Liver (tissue), 10 donors: ENCODE measurements around the gene APEX1. TPM values are rescaled to one million over a fixed set of nuclear protein-coding genes. Genes with fewer than 3 reads are reported as not detected.
"Not testable (repeated sequence)": the region's sequence is repeated elsewhere in the genome, so short reads cannot be mapped to it uniquely, and the experiment has no call there.

Experiments
- DNase-seq: peaks from one replicate; pipeline ENCODE4 v3.0.0-alpha.2; 2017; ENCODE audit warnings: low spot score
- H3K27ac ChIP-seq, 2 donors: one replicate each; pipeline ENCODE4 v1.7.0; 2013; ENCODE audit warnings: inconsistent platforms in 2 of 2, low read length in 2 of 2, control low read depth in 1 of 2, low read depth in 1 of 2, mild to moderate bottlenecking in 1 of 2
- H3K27me3 ChIP-seq, 4 donors: one replicate each; pipeline versions ENCODE4 v1.6.1 to v1.7.0; 2013; ENCODE audit warnings: low read length in 3 of 4, inconsistent platforms in 1 of 4, mild to moderate bottlenecking in 1 of 4, moderate library complexity in 1 of 4; ENCODE audit not compliant: control insufficient read depth in 4 of 4, insufficient read depth in 4 of 4
- H3K36me3 ChIP-seq, 4 donors: one replicate each; pipeline versions ENCODE4 v1.6.1 to v1.7.0; 2013; ENCODE audit warnings: low read length in 3 of 4, mild to moderate bottlenecking in 3 of 4, low read depth in 1 of 4, moderate library complexity in 1 of 4; ENCODE audit not compliant: control insufficient read depth in 4 of 4, insufficient read depth in 3 of 4
- H3K4me1 ChIP-seq, 4 donors: one replicate each; pipeline versions ENCODE4 v1.6.1 to v1.7.0; 2013; ENCODE audit warnings: low read length in 3 of 4, mild to moderate bottlenecking in 3 of 4, moderate library complexity in 1 of 4; ENCODE audit not compliant: control insufficient read depth in 4 of 4, insufficient read depth in 4 of 4
- H3K4me3 ChIP-seq, 3 donors: one replicate each; pipeline versions ENCODE4 v1.6.1 to v1.7.0; 2013; ENCODE audit warnings: low read length in 3 of 3, control low read depth in 1 of 3, low read depth in 1 of 3, mild to moderate bottlenecking in 1 of 3
- H3K9ac ChIP-seq, 2 donors: one replicate each; pipeline ENCODE4 v1.7.0; 2013; ENCODE audit warnings: low read length in 2 of 2, mild to moderate bottlenecking in 2 of 2, moderate library complexity in 2 of 2, control low read depth in 1 of 2, low read depth in 1 of 2
- H3K9me3 ChIP-seq, 4 donors: one replicate each; pipeline versions ENCODE4 v1.6.1 to v1.7.0; 2013; ENCODE audit warnings: low read length in 3 of 4; ENCODE audit not compliant: control insufficient read depth in 4 of 4
- ATF3 ChIP-seq: IDR thresholded peaks from 2 replicates; pipeline ENCODE4 v1.6.1; 2016; ENCODE audit warnings: antibody characterized with exemption
- EGR1 ChIP-seq, 2 donors: IDR thresholded peaks; 2 replicates each; pipeline ENCODE4 v1.6.1; 2016 to 2018; ENCODE audit warnings: antibody characterized with exemption in 2 of 2, low read depth in 2 of 2
- FOXA1 ChIP-seq: IDR thresholded peaks from 2 replicates; pipeline ENCODE4 v1.6.1; 2016; ENCODE audit warnings: antibody characterized with exemption
- FOXA2 ChIP-seq: IDR thresholded peaks from 2 replicates; pipeline ENCODE4 v1.6.1; 2016; ENCODE audit warnings: antibody characterized with exemption
- HNF4A ChIP-seq, 2 donors: conservative IDR thresholded peaks; 2 replicates each; pipeline ENCODE4 v1.6.1; 2016; ENCODE audit warnings: antibody characterized with exemption in 2 of 2, mild to moderate bottlenecking in 2 of 2
- JUND ChIP-seq, 2 donors: IDR thresholded peaks; 2 replicates each; pipeline ENCODE4 v1.6.1; 2016; ENCODE audit warnings: antibody characterized with exemption in 2 of 2
- NR2F2 ChIP-seq: IDR thresholded peaks from 2 replicates; pipeline ENCODE4 v1.6.1; 2016; ENCODE audit warnings: antibody characterized with exemption
- RAD21 ChIP-seq, 2 donors: IDR thresholded peaks; 2 replicates each; pipeline ENCODE4 v1.6.1; 2016; ENCODE audit warnings: antibody characterized with exemption in 2 of 2, mild to moderate bottlenecking in 2 of 2
- RXRA ChIP-seq, 2 donors: IDR thresholded peaks; 2 replicates each; pipeline ENCODE4 v1.6.1; 2017 to 2018; ENCODE audit warnings: antibody characterized with exemption in 2 of 2, mild to moderate bottlenecking in 1 of 2
- SP1 ChIP-seq: IDR thresholded peaks from 2 replicates; pipeline ENCODE4 v1.6.1; 2018; ENCODE audit warnings: antibody characterized with exemption, mild to moderate bottlenecking
- TAF1 ChIP-seq: conservative IDR thresholded peaks from 2 replicates; pipeline ENCODE4 v1.6.1; 2016; ENCODE audit warnings: antibody characterized with exemption, mild to moderate bottlenecking
- YY1 ChIP-seq: IDR thresholded peaks from 2 replicates; pipeline ENCODE4 v1.6.1; 2016; ENCODE audit warnings: antibody characterized with exemption, mild to moderate bottlenecking
- ZBTB33 ChIP-seq: IDR thresholded peaks from 2 replicates; pipeline ENCODE4 v1.6.1; 2016; ENCODE audit warnings: antibody characterized with exemption
- WGBS: extraction: QIAGEN DNeasy Blood & Tissue Kit; methylation state at CpG from one replicate; pipeline ENCODE4 v1.1.7; 2013; 5-methylcytosine and 5-hydroxymethylcytosine counted together
- polyA plus RNA-seq, 2 donors: library from polyadenylated mRNA; stranded (reverse) in 1 of 2; unstranded in 1 of 2; fragments of 200-250 nt in 1 of 2; fragments of >200 nt in 1 of 2; fragmentation: Nextera tagmentation in 1 of 2; extraction: Ambion mirVana in 1 of 2; gene quantifications; one replicate each; pipeline versions ENCODE4 v1.2.1 to v1.2.3, GENCODE V29; 2013 to 2015
- small RNA-seq: library from RNA; depleted of rRNA; stranded (forward); fragments of <200 nt; gene quantifications from one replicate; pipeline ENCODE3, GENCODE V24; 2014
- total RNA-seq, 2 donors: library from RNA; depleted of rRNA; stranded (reverse); fragments of >200 nt; gene quantifications; one replicate each; pipeline ENCODE4 v1.2.3, GENCODE V29; 2014
- donor health status: healthy.
- donor health status: healthy.
- donor health status: healthy.
- donor health status: healthy.
- donor health status: healthy.

APEX1 gene
- total and polyA plus RNA-seq, 4 donors = 32.4 to 64.5 (median 46.7) TPM

GRCh38 chr14:20503898-20504297 is 48.9 kb downstream of the APEX1 start:
- Histone ChIP-seq H3K9me3 (no peaks in the 10 kb centered on the region), H3K4me3 (no peak overlapping the region), H3K4me1 (no peaks in the 10 kb centered on the region), H3K9ac (no peak overlapping the region), H3K27ac (no peak overlapping the region), H3K27me3 (no peaks in the 10 kb centered on the region), H3K36me3 (no peaks in the 10 kb centered on the region)
- TF ChIP-seq FOXA2 = no peak
- no peak for TF ChIP-seq ATF3
- TF ChIP-seq EGR1 (IDR thresholded peaks at IDR 0.05; ENCODE audit: low read depth in 2 of 2) = no peak
- no peak for TF ChIP-seq HNF4A (conservative IDR thresholded peaks at IDR 0.05)
- TF ChIP-seq YY1 = no peak
- TF ChIP-seq SP1 = no peak
- TF ChIP-seq TAF1 = no peak
- TF ChIP-seq ZBTB33 = no peak
- TF ChIP-seq NR2F2 = no peak
- no peak for TF ChIP-seq JUND (IDR thresholded peaks at IDR 0.05)
- no peak for TF ChIP-seq RAD21 (IDR thresholded peaks at IDR 0.05)
- no peak for TF ChIP-seq RXRA (IDR thresholded peaks at IDR 0.05)
- TF ChIP-seq FOXA1 = no peak
- DNase-seq = no peak
- WGBS = 53% methylated on average over 6 of the region's 6 CpGs

GRCh38 chr14:20506276-20506675 is 51.2 kb downstream of the APEX1 start:
- not testable (repeated sequence) for H3K4me1 ChIP-seq, H3K9ac ChIP-seq, H3K27ac ChIP-seq, H3K9me3 ChIP-seq, H3K4me3 ChIP-seq, H3K27me3 ChIP-seq, DNase-seq, H3K36me3 ChIP-seq
- WGBS = 94% methylated on average over 12 of the region's 30 CpGs

- WGBS = 88% methylated on average over 5 of the region's 30 CpGs
- not testable (repeated sequence) for H3K27me3 ChIP-seq, H3K9me3 ChIP-seq, H3K4me1 ChIP-seq, H3K27ac ChIP-seq, H3K36me3 ChIP-seq, DNase-seq, H3K4me3 ChIP-seq, H3K9ac ChIP-seq
Measured at GRCh38 chr14:20506752-20507151, 51.7 kb downstream of the APEX1 start.

Small RNAs within 50 kb of the gene (small RNA-seq; reads per million reads assigned to genes)
- not detected for gene RNA5SP382

Other genes with a start within 250 kb of the APEX1 start
- not detected for gene OR11H6, start 231.5 kb upstream of the APEX1 start, total RNA-seq
- not detected for gene OR11H6, start 231.5 kb upstream of the APEX1 start, polyA plus RNA-seq
- not detected for gene OR11H7, start 226.2 kb upstream of the APEX1 start, total RNA-seq
- not detected for gene OR11H7, start 226.2 kb upstream of the APEX1 start, polyA plus RNA-seq
- not detected for gene OR11H4, start 215.9 kb upstream of the APEX1 start, total RNA-seq
- not detected for gene OR11H4, start 215.9 kb upstream of the APEX1 start, polyA plus RNA-seq
- gene TTC5, start 149.3 kb upstream of the APEX1 start, total RNA-seq = 1 to 10 TPM; 5.2 to 8.3 TPM
- gene TTC5, start 149.3 kb upstream of the APEX1 start, polyA plus RNA-seq = 1 to 10 TPM; 2.5 to 3.3 TPM
- 10 to 100 TPM; 14.5 to 31.0 TPM for gene CCNB1IP1, start 121.9 kb upstream of the APEX1 start, total RNA-seq
- gene CCNB1IP1, start 121.9 kb upstream of the APEX1 start, polyA plus RNA-seq = 10 to 100 TPM; 14.9 to 16.5 TPM
- gene PARP2, start 111.6 kb upstream of the APEX1 start, total RNA-seq = 1 to 10 TPM; 7.1 to 7.2 TPM
- 10 to 100 TPM in 1 of 2 donors, 1 to 10 TPM in 1; 5.6 to 13.3 TPM for gene PARP2, start 111.6 kb upstream of the APEX1 start, polyA plus RNA-seq
- gene TEP1, start 41.7 kb upstream of the APEX1 start, total RNA-seq = 10 to 100 TPM in 1 of 2 donors, 1 to 10 TPM in 1; 8.7 to 20.7 TPM
- 1 to 10 TPM; 3.9 to 6.5 TPM for gene TEP1, start 41.7 kb upstream of the APEX1 start, polyA plus RNA-seq
- gene KLHL33, start 19.1 kb upstream of the APEX1 start, total RNA-seq = under 1 TPM; 0.17 to 0.23 TPM
- gene KLHL33, start 19.1 kb upstream of the APEX1 start, polyA plus RNA-seq = under 1 TPM; 0.06 to 0.14 TPM
- 10 to 100 TPM; 29.0 to 39.0 TPM for gene OSGEP, start 414 bp upstream of the APEX1 start, total RNA-seq
- 10 to 100 TPM; 18.1 to 20.5 TPM for gene OSGEP, start 414 bp upstream of the APEX1 start, polyA plus RNA-seq
- gene PIP4P1, start 6.2 kb downstream of the APEX1 start, total RNA-seq = 10 to 100 TPM; 14.1 to 14.6 TPM
- gene PIP4P1, start 6.2 kb downstream of the APEX1 start, polyA plus RNA-seq = 10 to 100 TPM; 13.2 to 14.9 TPM
- 100 to 1,000 TPM in 1 of 2 donors, 10 to 100 TPM in 1; 41.8 to 156 TPM for gene PNP, start 14.2 kb downstream of the APEX1 start, total RNA-seq
- 10 to 100 TPM; 22.9 to 29.9 TPM for gene PNP, start 14.2 kb downstream of the APEX1 start, polyA plus RNA-seq
- under 1 TPM in 1 of 2 donors, not detected in 1; 0.19 TPM for gene RNASE10, start 50.3 kb downstream of the APEX1 start, total RNA-seq
- not detected for gene RNASE10, start 50.3 kb downstream of the APEX1 start, polyA plus RNA-seq
- gene RNASE9, start 105.8 kb downstream of the APEX1 start, total RNA-seq = not detected
- not detected for gene RNASE9, start 105.8 kb downstream of the APEX1 start, polyA plus RNA-seq
- gene RNASE11, start 132.8 kb downstream of the APEX1 start, total RNA-seq = not detected
- gene RNASE11, start 132.8 kb downstream of the APEX1 start, polyA plus RNA-seq = not detected
- gene RNASE12, start 136.2 kb downstream of the APEX1 start, total RNA-seq = not detected
- not detected for gene RNASE12, start 136.2 kb downstream of the APEX1 start, polyA plus RNA-seq
- not detected for gene OR6S1, start 186.5 kb downstream of the APEX1 start, total RNA-seq
- not detected for gene OR6S1, start 186.5 kb downstream of the APEX1 start, polyA plus RNA-seq
- gene RNASE4, start 229.3 kb downstream of the APEX1 start, total RNA-seq = 100 to 1,000 TPM; 129 to 191 TPM
- 100 to 1,000 TPM; 176 to 319 TPM for gene RNASE4, start 229.3 kb downstream of the APEX1 start, polyA plus RNA-seq
- gene ANG, start 233.5 kb downstream of the APEX1 start, total RNA-seq = 1,000 to 10,000 TPM in 1 of 2 donors, 100 to 1,000 TPM in 1; 153 to 1,589 TPM
- gene ANG, start 233.5 kb downstream of the APEX1 start, polyA plus RNA-seq = 1,000 to 10,000 TPM; 1,170 to 2,524 TPM